Measurements from ENCODE around the gene PITX1. TPM values are rescaled to one million over a fixed set of nuclear protein-coding genes. Genes with fewer than 3 reads are reported as not detected.

Gene PITX1
- total RNA-seq, 2 experiments from 2014 or later = 0.10 to 0.15 TPM

- ChIA-PET POLR2A (interaction anchor here (0.6 kb wide), 1 partner anchor 20 kb away, joined by 3 read pairs; no protein-coding TSS in a partner anchor), CTCF (no interaction called here)
Measured at GRCh38 chr5:135062216-135063055, 28.4 kb upstream of the PITX1 start.

- CTCF ChIA-PET = no interaction called here
- POLR2A ChIA-PET = no interaction called here
Measured at GRCh38 chr5:135061001-135061400, 27.0 kb upstream of the PITX1 start.

GRCh38 chr5:135060021-135060420 lies 26.0 kb upstream of the PITX1 start:
- ChIA-PET CTCF (no interaction called here), POLR2A (no interaction called here)

GRCh38 chr5:135059000-135059923 lies 25.2 kb upstream of the PITX1 start:
- ChIA-PET CTCF (interaction anchor here (0.7 kb wide), 1 partner anchor 48 kb away, joined by 3 read pairs; no protein-coding TSS in a partner anchor), POLR2A (no interaction called here)

- POLR2A ChIA-PET = no interaction called here
- CTCF ChIA-PET = no interaction called here
Measured at GRCh38 chr5:135058331-135058732, 24.3 kb upstream of the PITX1 start.

- ChIA-PET POLR2A (no interaction called here), CTCF (no interaction called here)
Measured at GRCh38 chr5:135057233-135057632, 23.2 kb upstream of the PITX1 start.

- ChIA-PET CTCF (no interaction called here), POLR2A (no interaction called here)
Measured at GRCh38 chr5:135056316-135057030, 22.4 kb upstream of the PITX1 start.

- POLR2A ChIA-PET = no interaction called here
- CTCF ChIA-PET = no interaction called here
Measured at GRCh38 chr5:135055396-135055795, 21.4 kb upstream of the PITX1 start.

GRCh38 chr5:135054546-135054945 lies 20.5 kb upstream of the PITX1 start:
- ChIA-PET CTCF (no interaction called here), POLR2A (no interaction called here)

GRCh38 chr5:135053989-135054388 lies 20.0 kb upstream of the PITX1 start:
- ChIA-PET POLR2A (interaction anchor here (0.6 kb wide), 1 partner anchor 221 kb away, joined by 4 read pairs; no protein-coding TSS in a partner anchor), CTCF (no interaction called here)

- ChIA-PET POLR2A (no interaction called here), CTCF (interaction anchor here (0.6 kb wide), 1 partner anchor 15 kb away, joined by 3 read pairs; no protein-coding TSS in a partner anchor)
Measured at GRCh38 chr5:135053278-135053677, 19.2 kb upstream of the PITX1 start.

- ChIA-PET CTCF (interaction anchor here (0.6 kb wide), 1 partner anchor 16 kb away, joined by 3 read pairs; no protein-coding TSS in a partner anchor), POLR2A (no interaction called here)
Measured at GRCh38 chr5:135052511-135053145, 18.6 kb upstream of the PITX1 start.

- ChIA-PET CTCF (no interaction called here), POLR2A (no interaction called here)
Measured at GRCh38 chr5:135051872-135052271, 17.8 kb upstream of the PITX1 start.

- ChIA-PET POLR2A (no interaction called here), CTCF (no interaction called here)
Measured at GRCh38 chr5:135051399-135051798, 17.4 kb upstream of the PITX1 start.

GRCh38 chr5:135050244-135050767 lies 16.3 kb upstream of the PITX1 start:
- CTCF ChIA-PET = no interaction called here

GRCh38 chr5:135048930-135049329 lies 14.9 kb upstream of the PITX1 start:
- ChIA-PET POLR2A (no interaction called here), CTCF (no interaction called here)

More at GRCh38 chr5:135050244-135050767, 16.3 kb upstream of the PITX1 start:
- POLR2A ChIA-PET = no interaction called here

GRCh38 chr5:135048286-135048685 lies 14.3 kb upstream of the PITX1 start:
- POLR2A ChIA-PET = no interaction called here
- CTCF ChIA-PET = interaction anchor here (1.5 kb wide), 1 partner anchor 11 kb away, joined by 4 read pairs; no protein-coding TSS in a partner anchor

GRCh38 chr5:135047347-135047695 lies 13.3 kb upstream of the PITX1 start:
- CTCF ChIA-PET = interaction anchor here (1.5 kb wide), 1 partner anchor 10 kb away, joined by 4 read pairs; no protein-coding TSS in a partner anchor
- POLR2A ChIA-PET = no interaction called here

- CTCF ChIA-PET = interaction anchor here (1.5 kb wide), 1 partner anchor 10 kb away, joined by 4 read pairs; no protein-coding TSS in a partner anchor
- POLR2A ChIA-PET = no interaction called here
Measured at GRCh38 chr5:135046661-135047346, 12.8 kb upstream of the PITX1 start.
